Spleen (tissue), 11 donors: ENCODE measurements around the gene ZC3H7A. TPM values are rescaled to one million over a fixed set of nuclear protein-coding genes. Genes with fewer than 3 reads are reported as not detected.
A peak's percentile ranks its signal among the peaks of the same experiment; 100 is the strongest.
"Not testable (repeated sequence)": the region's sequence is repeated elsewhere in the genome, so short reads cannot be mapped to it uniquely, and the experiment has no call there.

ENCODE experiments used
- DNase-seq: peaks from one replicate; pipeline ENCODE4 v3.0.0-alpha.2; 2020
- H3K27ac ChIP-seq, 8 donors: fragments of 200-600 bp; sonication (generic) in 7 of 8; 1 replicate in 4 of 8; 2 replicates in 4 of 8; pipeline versions ENCODE4 v1.5.0 to v1.8.0; 2016 to 2021; ENCODE audit warnings: inconsistent platforms in 4 of 8, mild to moderate bottlenecking in 4 of 8, moderate library complexity in 1 of 8
- H3K27me3 ChIP-seq, 7 donors: fragments of 200-600 bp; sonication (generic) in 6 of 7; replicated peaks in 1 of 7; 1 replicate in 4 of 7; 2 replicates in 3 of 7; pipeline versions ENCODE4 v1.5.0 to v1.8.0; 2016 to 2021; ENCODE audit warnings: inconsistent platforms in 3 of 7, mild to moderate bottlenecking in 1 of 7
- H3K36me3 ChIP-seq, 6 donors: fragments of 200-600 bp; sonication (generic) in 5 of 6; 1 replicate in 4 of 6; 2 replicates in 2 of 6; pipeline versions ENCODE4 v1.5.0 to v1.8.0; 2016 to 2021; ENCODE audit warnings: inconsistent platforms in 2 of 6
- H3K4me1 ChIP-seq, 6 donors: fragments of 200-600 bp; sonication (generic) in 5 of 6; 1 replicate in 3 of 6; 2 replicates in 3 of 6; pipeline versions ENCODE4 v1.5.0 to v1.8.0; 2016 to 2021; ENCODE audit warnings: inconsistent platforms in 3 of 6
- H3K4me3 ChIP-seq, 8 donors: fragments of 200-600 bp; sonication (generic) in 7 of 8; 1 replicate in 4 of 8; 2 replicates in 4 of 8; pipeline versions ENCODE4 v1.5.0 to v1.8.0; 2016 to 2021; ENCODE audit warnings: inconsistent platforms in 4 of 8, mild to moderate bottlenecking in 4 of 8, moderate library complexity in 2 of 8
- H3K9me3 ChIP-seq, 8 donors: fragments of 200-600 bp; sonication (generic) in 7 of 8; 1 replicate in 4 of 8; 2 replicates in 4 of 8; pipeline versions ENCODE4 v1.5.0 to v1.8.0; 2016 to 2021; ENCODE audit warnings: inconsistent platforms in 4 of 8
- CTCF ChIP-seq, 11 experiments: fragments of 200-600 bp in 7 of 11; fragments of 450-650 bp in 4 of 11; sonication (generic) in 4 of 11; IDR thresholded peaks in 8 of 11; conservative IDR thresholded peaks in 3 of 11; 1 replicate in 7 of 11; 2 replicates in 4 of 11; pipeline versions ENCODE4 v1.4.0 to v1.8.0; 2016 to 2021; ENCODE audit warnings: antibody characterized with exemption in 11 of 11, inconsistent platforms in 4 of 11, mild to moderate bottlenecking in 1 of 11
- POLR2A ChIP-seq, 3 donors: fragments of 450-650 bp; IDR thresholded peaks; one replicate each; pipeline ENCODE4 v1.5.1; 2017; ENCODE audit warnings: antibody characterized with exemption in 3 of 3, mild to moderate bottlenecking in 1 of 3
- POLR2AphosphoS5 ChIP-seq, 3 donors: sonication (generic); formaldehyde crosslinking; IDR thresholded peaks; one replicate each; pipeline ENCODE4 v1.5.1; 2017; ENCODE audit warnings: antibody characterized with exemption in 3 of 3
- WGBS, 5 donors: extraction: QIAGEN DNeasy Blood & Tissue Kit in 3 of 5; methylation state at CpG; one replicate each; pipeline versions ENCODE4 v1.1.5 to v1.1.7; 2013 to 2018; 5-methylcytosine and 5-hydroxymethylcytosine counted together
- intact Hi-C: fragments of 100-400 bp; cut with DNase I; formaldehyde crosslinking; loops from one replicate; pipeline ENCODE4 v1.15.0; 2023; ENCODE audit warnings: low total_unique reads
- polyA plus RNA-seq, 3 donors: library from polyadenylated mRNA; stranded (reverse); fragments of 200-250 nt; gene quantifications; one replicate each; pipeline ENCODE4 v1.2.1, GENCODE V29; 2013
- total RNA-seq, 7 donors: library from RNA; depleted of rRNA in 3 of 7; stranded (reverse); fragments of >200 nt in 3 of 7; fragmentation: NEBNext Ultra II Directional in 4 of 7; extraction: Animal tissue kit (Norgen Biotek cat#: 25700) in 4 of 7; gene quantifications; one replicate each; pipeline versions ENCODE4 v1.1.0 to v1.2.1, GENCODE V29; 2016 to 2021
- donor health status: healthy with polysubstance abuse.
- donor health status: DM: no; HTN: no; CAD: no; lungs with moderate emphysema.
- donor health status: DM: no; HTN: no; CAD: no.
- donor health status: Bipolar disorder and iron deficiency.
- donor health status: healthy.
- donor health status: DM: no; HTN: no; CAD: no.
- donor health status: DM: yes; HTN: yes; CAD: no.

ZC3H7A gene
- total and polyA plus RNA-seq, 10 donors, result 28.7 to 118 (median 80.9) TPM

GRCh38 chr16:11824362-11824761, 27.3 kb upstream of the ZC3H7A start:
- Histone ChIP-seq H3K4me1 (peaks cover 0 to 24% (median 6%) of the 10 kb centered on the region in 6 donors), H3K27ac (peak overlapping the region in 5 of 8 donors; percentile 56 to 66 (median 58)), H3K9me3 (no peaks in the 10 kb centered on the region), H3K36me3 (no peaks in the 10 kb centered on the region), H3K4me3 (no peak overlapping the region), H3K27me3 (no peaks in the 10 kb centered on the region)
- intact Hi-C loops, result no loop called here
- TF ChIP-seq POLR2A (IDR thresholded peaks at IDR 0.05) (no peak), POLR2AphosphoS5 (IDR thresholded peaks at IDR 0.05) (peak in 1 of 3 donors; percentile 71)
- 34 to 65% (median 44%) methylated on average over 5 of the region's 5 CpGs for WGBS, 5 donors
- peak; percentile 79 for DNase-seq

- DNase-seq, H3K36me3 ChIP-seq, H3K9me3 ChIP-seq, H3K4me3 ChIP-seq, intact Hi-C loops, H3K27me3 ChIP-seq: not testable (repeated sequence)
- H3K27ac ChIP-seq, result peak overlapping the region in 6 of 8 donors; percentile 20 to 66 (median 52)
- WGBS, 5 donors, result 89 to 96% (median 92%) methylated on average over 5 of the region's 5 CpGs
- peaks cover 0 to 24% (median 6%) of the 10 kb centered on the region in 6 donors for H3K4me1 ChIP-seq
These were observed 26.6 kb upstream of the ZC3H7A start for GRCh38 chr16:11823645-11824044.

- 51 to 65% (median 63%) methylated on average over 10 of the region's 10 CpGs for WGBS, 5 donors
These were observed 22.7 kb upstream of the ZC3H7A start for GRCh38 chr16:11819798-11820197.

GRCh38 chr16:11818970-11819369, 21.9 kb upstream of the ZC3H7A start:
- WGBS, 5 donors, result 86 to 95% (median 91%) methylated on average over 13 of the region's 13 CpGs
- not testable (repeated sequence) for DNase-seq, H3K27ac ChIP-seq

More at GRCh38 chr16:11819798-11820197, 22.7 kb upstream of the ZC3H7A start:
- Histone ChIP-seq H3K9me3 (no peaks in the 10 kb centered on the region), H3K27me3 (no peaks in the 10 kb centered on the region), H3K4me3 (no peak overlapping the region), H3K36me3 (no peaks in the 10 kb centered on the region), H3K27ac (no peak overlapping the region), H3K4me1 (peaks cover 0 to 26% (median 5%) of the 10 kb centered on the region in 6 donors)
- DNase-seq, result no peak
- intact Hi-C loops, result no loop called here
- TF ChIP-seq POLR2A (IDR thresholded peaks at IDR 0.05) (no peak), POLR2AphosphoS5 (IDR thresholded peaks at IDR 0.05) (no peak), CTCF (IDR thresholded peaks at IDR 0.05 in 8 of 11, conservative IDR thresholded peaks at IDR 0.05 in 3 of 11) (no peak)

GRCh38 chr16:11816123-11816522, 19.1 kb upstream of the ZC3H7A start:
- DNase-seq, result no peak
- no peaks in the 10 kb centered on the region for H3K9me3 ChIP-seq
- TF ChIP-seq POLR2A (IDR thresholded peaks at IDR 0.05) (no peak), POLR2AphosphoS5 (IDR thresholded peaks at IDR 0.05) (no peak), CTCF (IDR thresholded peaks at IDR 0.05 in 8 of 11, conservative IDR thresholded peaks at IDR 0.05 in 3 of 11) (no peak)
- H3K27ac ChIP-seq, result no peak overlapping the region
- 68 to 98% (median 90%) methylated on average over 5 of the region's 5 CpGs for WGBS, 5 donors
- no peaks in the 10 kb centered on the region for H3K36me3 ChIP-seq
- intact Hi-C loops, result no loop called here
- H3K27me3 ChIP-seq, result no peaks in the 10 kb centered on the region
- H3K4me3 ChIP-seq, result no peak overlapping the region
- peaks cover 0 to 25% (median 12%) of the 10 kb centered on the region in 6 donors for H3K4me1 ChIP-seq

More at GRCh38 chr16:11818970-11819369, 21.9 kb upstream of the ZC3H7A start:
- H3K36me3 ChIP-seq, H3K9me3 ChIP-seq, intact Hi-C loops, H3K4me3 ChIP-seq, H3K27me3 ChIP-seq: not testable (repeated sequence)
- H3K4me1 ChIP-seq, result peaks cover 0 to 25% (median 7%) of the 10 kb centered on the region in 6 donors
